GM23338 (cell line): Measurements from ENCODE around the gene HAPLN2. TPM values are rescaled to one million over a fixed set of nuclear protein-coding genes. Genes with fewer than 3 reads are reported as not detected.

Source experiments
- ATAC-seq: fragments of 200-7000 bp; cut with Tn5 transposase; 3 replicates; pipeline ENCODE4 v1.9.1; 2020
- DNase-seq: peaks from one replicate; pipeline ENCODE4 v3.0.0-alpha.2; 2015; ENCODE audit warnings: low spot score
- H2AFZ ChIP-seq: fragments of 200-600 bp; sonication (generic); 2 replicates; pipeline ENCODE4 v1.8.0; 2016; ENCODE audit warnings: antibody characterized with exemption, mild to moderate bottlenecking, moderate library complexity
- H3F3A ChIP-seq: fragments of 200-600 bp; sonication (generic); replicated peaks from 2 replicates; pipeline ENCODE4 v1.8.0; 2017; ENCODE audit warnings: antibody characterized with exemption, mixed run types, low read depth
- H3K27ac ChIP-seq: fragments of 200-600 bp; sonication (generic); 2 replicates; pipeline ENCODE4 v1.6.1; 2016; ENCODE audit warnings: low read depth
- H3K27me3 ChIP-seq: fragments of 200-600 bp; sonication (generic); 2 replicates; pipeline ENCODE4 v1.8.0; 2016; ENCODE audit warnings: mild to moderate bottlenecking, mixed run types, moderate library complexity; ENCODE audit not compliant: insufficient read depth
- H3K36me3 ChIP-seq: fragments of 200-600 bp; sonication (generic); 2 replicates; pipeline ENCODE4 v1.8.0; 2016; ENCODE audit warnings: mild to moderate bottlenecking; ENCODE audit not compliant: insufficient read depth
- H3K4me1 ChIP-seq: fragments of 200-600 bp; sonication (generic); 2 replicates; pipeline ENCODE4 v1.8.0; 2016; ENCODE audit warnings: mild to moderate bottlenecking, moderate library complexity; ENCODE audit not compliant: insufficient read depth
- H3K4me2 ChIP-seq: fragments of 200-600 bp; sonication (generic); 2 replicates; pipeline ENCODE4 v1.7.1; 2017; ENCODE audit warnings: mixed run types
- H3K4me3 ChIP-seq: fragments of 200-600 bp; sonication (generic); 2 replicates; pipeline ENCODE4 v1.6.1; 2016; ENCODE audit warnings: mixed run types
- H3K79me2 ChIP-seq: fragments of 200-600 bp; sonication (generic); replicated peaks from 2 replicates; pipeline ENCODE4 v1.8.0; 2017; ENCODE audit warnings: mild to moderate bottlenecking; ENCODE audit not compliant: insufficient read depth
- H3K9me2 ChIP-seq: fragments of 200-600 bp; sonication (generic); 2 replicates; pipeline ENCODE4 v1.8.0; 2017; ENCODE audit not compliant: insufficient read depth
- H4K20me1 ChIP-seq: fragments of 200-600 bp; sonication (generic); replicated peaks from 2 replicates; pipeline ENCODE4 v1.8.0; 2017; ENCODE audit warnings: mild to moderate bottlenecking; ENCODE audit not compliant: insufficient read depth
- H3K27ac Mint-ChIP-seq: 2 replicates; pipeline ENCODE4 v1.8.0; 2020; ENCODE audit warnings: inconsistent platforms, mild to moderate bottlenecking, moderate library complexity, mixed read lengths
- H3K27me3 Mint-ChIP-seq: 3 replicates; pipeline ENCODE4 v1.8.0; 2022; ENCODE audit warnings: low read depth, mild to moderate bottlenecking, moderate library complexity, mixed read lengths, inconsistent platforms; ENCODE audit not compliant: insufficient read depth, poor library complexity
- H3K36me3 Mint-ChIP-seq: 3 replicates; pipeline ENCODE4 v1.8.0; 2021; ENCODE audit warnings: low read depth, mild to moderate bottlenecking, inconsistent platforms, moderate library complexity, mixed read lengths
- H3K4me1 Mint-ChIP-seq: 3 replicates; pipeline ENCODE4 v1.8.0; 2020; ENCODE audit warnings: mild to moderate bottlenecking, inconsistent platforms, mixed read lengths
- H3K4me3 Mint-ChIP-seq: 3 replicates; pipeline ENCODE4 v1.8.0; 2021; ENCODE audit warnings: moderate library complexity, mild to moderate bottlenecking, inconsistent platforms, mixed read lengths
- H3K9me3 Mint-ChIP-seq: 3 replicates; pipeline ENCODE4 v1.8.0; 2020; ENCODE audit warnings: moderate library complexity, mild to moderate bottlenecking, inconsistent platforms, mixed read lengths
- CREB1 ChIP-seq: fragments of 250-450 bp; sonication (Bioruptor Pico); IDR thresholded peaks from 2 replicates; pipeline ENCODE4 v1.5.0; 2020; ENCODE audit warnings: low read depth, mild to moderate bottlenecking, moderate library complexity
- CTCF ChIP-seq, 2 experiments: fragments of 200-600 bp in 1 of 2; sonication (generic) in 1 of 2; conservative IDR thresholded peaks; 2 replicates each; pipeline versions ENCODE4 v1.5.1 to v1.6.1; 2016 to 2017; ENCODE audit warnings: antibody characterized with exemption in 2 of 2, low read depth in 2 of 2, mild to moderate bottlenecking in 2 of 2, moderate library complexity in 1 of 2
- ETS1 ChIP-seq: IDR thresholded peaks from 2 replicates; pipeline ENCODE4 v1.6.1; 2016; ENCODE audit warnings: antibody characterized with exemption
- EZH2 ChIP-seq: fragments of 200-600 bp; sonication (generic); IDR thresholded peaks from one replicate; pipeline ENCODE4 v1.8.0; 2017; ENCODE audit warnings: antibody characterized with exemption, mild to moderate bottlenecking, low read depth; ENCODE audit not compliant: unreplicated experiment
- JUNB ChIP-seq: IDR thresholded peaks from one replicate; pipeline ENCODE4 v1.6.1; 2016; ENCODE audit warnings: antibody characterized with exemption; ENCODE audit not compliant: unreplicated experiment
- NANOG ChIP-seq: IDR thresholded peaks from 2 replicates; pipeline ENCODE4 v1.6.1; 2016; ENCODE audit warnings: antibody characterized with exemption, borderline replicate concordance
- polyA plus RNA-seq: library from polyadenylated mRNA; unstranded; fragments of >200 nt; fragmentation: Nextera tagmentation; extraction: Ambion mirVana; gene quantifications from 2 replicates; pipeline ENCODE4 v1.2.1, GENCODE V29; 2016
- total RNA-seq: library from RNA; depleted of rRNA; stranded (reverse); fragments of >200 nt; shearing (Covaris generic); gene quantifications from 2 replicates; pipeline ENCODE4 v1.2.3, GENCODE V29; 2014
- TF ChIP-seq, protein P1 (sequence below): fragments of 250-450 bp; sonication (Bioruptor Pico); IDR thresholded peaks from 2 replicates; pipeline ENCODE4 v1.5.0; 2020; ENCODE audit warnings: mild to moderate bottlenecking, moderate library complexity
- TF ChIP-seq, protein P2 (sequence below): IDR thresholded peaks from one replicate; pipeline ENCODE4 v1.6.1; 2018; ENCODE audit warnings: antibody characterized with exemption; ENCODE audit not compliant: unreplicated experiment

Gene HAPLN2
- total and polyA plus RNA-seq, 2 experiments from 2014 or later: 0.53 TPM; not detected in 1

DNA sequence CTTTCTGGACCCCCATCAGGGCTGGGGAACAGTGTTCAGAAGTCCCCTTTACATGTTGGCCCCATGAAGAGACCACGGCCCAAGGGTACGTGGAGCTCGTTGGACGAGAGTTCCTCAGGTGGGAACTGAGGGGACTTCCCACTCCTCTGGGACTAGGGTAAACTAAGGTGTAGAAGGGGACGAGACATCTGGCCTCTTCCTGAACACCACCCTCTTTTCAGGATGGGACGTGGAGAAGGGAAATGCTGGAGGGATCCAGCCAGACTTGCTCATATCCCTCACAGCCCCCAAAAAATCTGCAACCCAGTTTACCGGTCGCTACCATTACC is 25.6 kb upstream of the HAPLN2 start (continued):
- TF ChIP-seq CTCF (conservative IDR thresholded peaks at IDR 0.05; ENCODE audit: low read depth in 2 of 2): no peak
- TF ChIP-seq, protein P1, sequence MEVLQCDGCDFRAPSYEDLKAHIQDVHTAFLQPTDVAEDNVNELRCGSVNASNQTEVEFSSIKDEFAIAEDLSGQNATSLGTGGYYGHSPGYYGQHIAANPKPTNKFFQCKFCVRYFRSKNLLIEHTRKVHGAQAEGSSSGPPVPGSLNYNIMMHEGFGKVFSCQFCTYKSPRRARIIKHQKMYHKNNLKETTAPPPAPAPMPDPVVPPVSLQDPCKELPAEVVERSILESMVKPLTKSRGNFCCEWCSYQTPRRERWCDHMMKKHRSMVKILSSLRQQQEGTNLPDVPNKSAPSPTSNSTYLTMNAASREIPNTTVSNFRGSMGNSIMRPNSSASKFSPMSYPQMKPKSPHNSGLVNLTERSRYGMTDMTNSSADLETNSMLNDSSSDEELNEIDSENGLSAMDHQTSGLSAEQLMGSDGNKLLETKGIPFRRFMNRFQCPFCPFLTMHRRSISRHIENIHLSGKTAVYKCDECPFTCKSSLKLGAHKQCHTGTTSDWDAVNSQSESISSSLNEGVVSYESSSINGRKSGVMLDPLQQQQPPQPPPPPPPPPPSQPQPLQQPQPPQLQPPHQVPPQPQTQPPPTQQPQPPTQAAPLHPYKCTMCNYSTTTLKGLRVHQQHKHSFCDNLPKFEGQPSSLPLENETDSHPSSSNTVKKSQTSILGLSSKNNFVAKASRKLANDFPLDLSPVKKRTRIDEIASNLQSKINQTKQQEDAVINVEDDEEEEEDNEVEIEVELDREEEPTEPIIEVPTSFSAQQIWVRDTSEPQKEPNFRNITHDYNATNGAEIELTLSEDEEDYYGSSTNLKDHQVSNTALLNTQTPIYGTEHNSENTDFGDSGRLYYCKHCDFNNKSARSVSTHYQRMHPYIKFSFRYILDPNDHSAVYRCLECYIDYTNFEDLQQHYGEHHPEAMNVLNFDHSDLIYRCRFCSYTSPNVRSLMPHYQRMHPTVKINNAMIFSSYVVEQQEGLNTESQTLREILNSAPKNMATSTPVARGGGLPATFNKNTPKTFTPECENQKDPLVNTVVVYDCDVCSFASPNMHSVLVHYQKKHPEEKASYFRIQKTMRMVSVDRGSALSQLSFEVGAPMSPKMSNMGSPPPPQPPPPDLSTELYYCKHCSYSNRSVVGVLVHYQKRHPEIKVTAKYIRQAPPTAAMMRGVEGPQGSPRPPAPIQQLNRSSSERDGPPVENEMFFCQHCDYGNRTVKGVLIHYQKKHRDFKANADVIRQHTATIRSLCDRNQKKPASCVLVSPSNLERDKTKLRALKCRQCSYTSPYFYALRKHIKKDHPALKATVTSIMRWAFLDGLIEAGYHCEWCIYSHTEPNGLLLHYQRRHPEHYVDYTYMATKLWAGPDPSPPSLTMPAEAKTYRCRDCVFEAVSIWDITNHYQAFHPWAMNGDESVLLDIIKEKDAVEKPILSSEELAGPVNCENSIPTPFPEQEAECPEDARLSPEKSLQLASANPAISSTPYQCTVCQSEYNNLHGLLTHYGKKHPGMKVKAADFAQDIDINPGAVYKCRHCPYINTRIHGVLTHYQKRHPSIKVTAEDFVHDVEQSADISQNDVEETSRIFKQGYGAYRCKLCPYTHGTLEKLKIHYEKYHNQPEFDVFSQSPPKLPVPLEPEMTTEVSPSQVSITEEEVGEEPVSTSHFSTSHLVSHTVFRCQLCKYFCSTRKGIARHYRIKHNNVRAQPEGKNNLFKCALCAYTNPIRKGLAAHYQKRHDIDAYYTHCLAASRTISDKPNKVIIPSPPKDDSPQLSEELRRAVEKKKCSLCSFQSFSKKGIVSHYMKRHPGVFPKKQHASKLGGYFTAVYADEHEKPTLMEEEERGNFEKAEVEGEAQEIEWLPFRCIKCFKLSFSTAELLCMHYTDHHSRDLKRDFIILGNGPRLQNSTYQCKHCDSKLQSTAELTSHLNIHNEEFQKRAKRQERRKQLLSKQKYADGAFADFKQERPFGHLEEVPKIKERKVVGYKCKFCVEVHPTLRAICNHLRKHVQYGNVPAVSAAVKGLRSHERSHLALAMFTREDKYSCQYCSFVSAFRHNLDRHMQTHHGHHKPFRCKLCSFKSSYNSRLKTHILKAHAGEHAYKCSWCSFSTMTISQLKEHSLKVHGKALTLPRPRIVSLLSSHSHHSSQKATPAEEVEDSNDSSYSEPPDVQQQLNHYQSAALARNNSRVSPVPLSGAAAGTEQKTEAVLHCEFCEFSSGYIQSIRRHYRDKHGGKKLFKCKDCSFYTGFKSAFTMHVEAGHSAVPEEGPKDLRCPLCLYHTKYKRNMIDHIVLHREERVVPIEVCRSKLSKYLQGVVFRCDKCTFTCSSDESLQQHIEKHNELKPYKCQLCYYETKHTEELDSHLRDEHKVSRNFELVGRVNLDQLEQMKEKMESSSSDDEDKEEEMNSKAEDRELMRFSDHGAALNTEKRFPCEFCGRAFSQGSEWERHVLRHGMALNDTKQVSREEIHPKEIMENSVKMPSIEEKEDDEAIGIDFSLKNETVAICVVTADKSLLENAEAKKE: no peak
- no peak for TF ChIP-seq ETS1

GRCh38 chr1:156594190-156594589 is 25.0 kb upstream of the HAPLN2 start:
- DNase-seq (no peak), ATAC-seq (no peak)
- H2AFZ ChIP-seq: no peak overlapping the region
- H3K27me3 ChIP-seq: no peaks in the 10 kb centered on the region
- H3K4me3 ChIP-seq: no peak overlapping the region
- H3K9me2 ChIP-seq: no peaks in the 10 kb centered on the region
- H3K4me1 ChIP-seq: peaks cover 8% of the 10 kb centered on the region; the same call in 1 of the 2 replicates
- no peak overlapping the region for H3K4me2 ChIP-seq
- H3K9me3 Mint-ChIP-seq: no peaks in the 10 kb centered on the region
- H3K79me2 ChIP-seq: peaks cover 6% of the 10 kb centered on the region
- peaks cover 50% of the 10 kb centered on the region for H3F3A ChIP-seq
- H3K36me3 Mint-ChIP-seq: peaks cover 66% of the 10 kb centered on the region
- H3K4me3 Mint-ChIP-seq: no peak overlapping the region
- peaks cover 17% of the 10 kb centered on the region for H3K4me1 Mint-ChIP-seq
- peaks cover 21% of the 10 kb centered on the region for H3K36me3 ChIP-seq
- H3K27me3 Mint-ChIP-seq: peaks cover 4% of the 10 kb centered on the region
- no peak overlapping the region for H3K27ac ChIP-seq
- H3K27ac Mint-ChIP-seq: no peak overlapping the region
- peaks cover 22% of the 10 kb centered on the region for H4K20me1 ChIP-seq
- TF ChIP-seq, protein P2, sequence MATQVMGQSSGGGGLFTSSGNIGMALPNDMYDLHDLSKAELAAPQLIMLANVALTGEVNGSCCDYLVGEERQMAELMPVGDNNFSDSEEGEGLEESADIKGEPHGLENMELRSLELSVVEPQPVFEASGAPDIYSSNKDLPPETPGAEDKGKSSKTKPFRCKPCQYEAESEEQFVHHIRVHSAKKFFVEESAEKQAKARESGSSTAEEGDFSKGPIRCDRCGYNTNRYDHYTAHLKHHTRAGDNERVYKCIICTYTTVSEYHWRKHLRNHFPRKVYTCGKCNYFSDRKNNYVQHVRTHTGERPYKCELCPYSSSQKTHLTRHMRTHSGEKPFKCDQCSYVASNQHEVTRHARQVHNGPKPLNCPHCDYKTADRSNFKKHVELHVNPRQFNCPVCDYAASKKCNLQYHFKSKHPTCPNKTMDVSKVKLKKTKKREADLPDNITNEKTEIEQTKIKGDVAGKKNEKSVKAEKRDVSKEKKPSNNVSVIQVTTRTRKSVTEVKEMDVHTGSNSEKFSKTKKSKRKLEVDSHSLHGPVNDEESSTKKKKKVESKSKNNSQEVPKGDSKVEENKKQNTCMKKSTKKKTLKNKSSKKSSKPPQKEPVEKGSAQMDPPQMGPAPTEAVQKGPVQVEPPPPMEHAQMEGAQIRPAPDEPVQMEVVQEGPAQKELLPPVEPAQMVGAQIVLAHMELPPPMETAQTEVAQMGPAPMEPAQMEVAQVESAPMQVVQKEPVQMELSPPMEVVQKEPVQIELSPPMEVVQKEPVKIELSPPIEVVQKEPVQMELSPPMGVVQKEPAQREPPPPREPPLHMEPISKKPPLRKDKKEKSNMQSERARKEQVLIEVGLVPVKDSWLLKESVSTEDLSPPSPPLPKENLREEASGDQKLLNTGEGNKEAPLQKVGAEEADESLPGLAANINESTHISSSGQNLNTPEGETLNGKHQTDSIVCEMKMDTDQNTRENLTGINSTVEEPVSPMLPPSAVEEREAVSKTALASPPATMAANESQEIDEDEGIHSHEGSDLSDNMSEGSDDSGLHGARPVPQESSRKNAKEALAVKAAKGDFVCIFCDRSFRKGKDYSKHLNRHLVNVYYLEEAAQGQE: no peak
- TF ChIP-seq CREB1 (CRISPR knock-in tag) (no peak), EZH2 (no peak), ETS1 (no peak), CTCF (conservative IDR thresholded peaks at IDR 0.05; ENCODE audit: low read depth in 2 of 2) (no peak), JUNB (no peak), NANOG (no peak)
